GM18861 (cell line): ENCODE results near the gene NCAPG2.
"Not testable (repeated sequence)": the region's sequence is repeated elsewhere in the genome, so short reads cannot be mapped to it uniquely, and the experiment has no call there.

ENCODE experiments used
- ATAC-seq: cut with Tn5 transposase; IDR thresholded peaks from one replicate; pipeline ENCODE4 v1.9.1; 2021; ENCODE audit not compliant: unreplicated experiment

NCAPG2 gene

GRCh38 chr7:158706710-158707590 is 2.3 kb upstream of the NCAPG2 start:
- ATAC-seq = no peak

- ATAC-seq = no peak
Observed at GRCh38 chr7:158706273-158706704, 1.7 kb upstream of the NCAPG2 start.

- no peak for ATAC-seq
Observed at GRCh38 chr7:158705234-158705850, 738 bp upstream of the NCAPG2 start.

- not testable (repeated sequence) for ATAC-seq
Observed at GRCh38 chr7:158703679-158704523, 703 bp downstream of the NCAPG2 start.

DNA sequence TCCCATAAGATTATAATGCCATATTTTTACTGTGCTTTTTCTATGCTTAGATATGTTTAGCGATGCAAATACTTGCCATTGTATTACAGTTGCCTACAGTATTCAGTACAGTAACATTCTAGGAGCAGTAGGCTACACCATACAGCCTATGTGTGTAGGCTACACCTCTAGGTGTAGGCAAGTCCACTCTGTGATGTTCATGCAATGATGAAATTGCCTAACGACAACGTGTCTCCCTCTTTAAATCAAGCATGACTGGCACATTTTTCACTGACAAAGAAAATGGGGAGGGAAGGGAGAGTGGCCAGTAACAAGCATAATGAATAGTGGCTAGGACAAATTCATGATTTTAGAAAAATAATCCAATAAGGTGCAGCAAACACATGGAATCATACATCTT is 1.7 kb downstream of the NCAPG2 start:
- no peak for ATAC-seq

GRCh38 chr7:158702196-158702595 is 2.4 kb downstream of the NCAPG2 start:
- no peak for ATAC-seq

DNA sequence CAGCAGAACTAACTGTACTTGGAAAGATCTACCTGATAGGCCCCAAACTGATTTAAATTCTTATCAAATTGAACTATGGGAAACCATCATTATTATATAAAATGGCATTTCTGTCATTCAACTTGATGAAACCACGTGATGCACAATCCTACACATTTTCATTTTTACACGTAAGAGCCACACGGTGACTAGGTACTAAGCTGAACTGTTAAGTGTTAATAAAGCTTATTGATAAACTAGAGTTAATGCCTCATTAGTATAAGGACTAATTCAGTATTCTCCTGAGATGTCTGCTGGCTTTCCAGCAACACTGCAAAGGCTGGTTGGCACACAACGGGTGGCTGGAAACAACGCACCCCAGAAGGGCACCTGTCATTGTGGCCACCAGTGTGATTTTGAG is 4.6 kb downstream of the NCAPG2 start:
- ATAC-seq = no peak

GRCh38 chr7:158699341-158699740 is 5.3 kb downstream of the NCAPG2 start:
- ATAC-seq = no peak

- ATAC-seq = no peak
Observed at GRCh38 chr7:158698657-158699195, 5.9 kb downstream of the NCAPG2 start.

- not testable (repeated sequence) for ATAC-seq
Observed at GRCh38 chr7:158697597-158697996, 7.0 kb downstream of the NCAPG2 start.

- peak; percentile 91 for ATAC-seq
Observed at GRCh38 chr7:158695726-158696452, 8.7 kb downstream of the NCAPG2 start.

DNA sequence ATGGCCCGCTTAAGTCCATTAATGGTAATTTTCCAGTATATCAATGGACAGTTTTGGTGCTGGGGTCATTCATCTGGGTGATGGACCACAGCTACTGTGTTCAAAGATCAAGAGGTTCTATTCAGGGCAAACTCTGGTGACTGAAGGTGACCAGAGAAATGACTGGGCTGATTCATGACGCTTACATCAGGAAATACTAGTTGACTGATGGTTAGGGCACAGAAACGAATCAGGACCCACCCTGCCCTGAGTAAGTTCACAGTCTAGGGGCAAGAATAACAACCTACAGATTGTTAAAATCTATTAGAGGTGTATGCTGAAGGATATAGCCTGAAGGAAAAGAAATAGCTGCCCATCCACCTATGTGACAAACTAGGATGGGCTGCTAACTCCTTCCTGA is 9.5 kb downstream of the NCAPG2 start:
- ATAC-seq = no peak

DNA sequence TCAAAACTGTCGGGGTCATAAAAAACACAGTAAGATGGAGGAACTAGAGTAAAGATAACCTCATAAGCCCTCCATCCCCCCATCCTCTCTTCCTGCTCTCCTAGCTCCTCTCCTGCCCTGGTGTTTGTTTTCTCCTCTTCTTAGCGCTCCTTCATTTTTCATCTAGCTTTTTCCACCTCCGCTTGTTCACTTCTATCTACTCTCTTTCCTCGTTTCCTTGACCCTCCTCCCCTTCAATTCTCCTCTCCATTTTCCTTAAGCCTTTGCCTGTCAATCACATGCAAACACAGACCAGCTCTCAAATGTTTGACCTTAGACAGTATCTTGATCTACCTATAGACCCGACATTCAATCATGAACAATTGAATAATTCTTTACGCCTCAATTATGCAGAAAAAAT is 10.0 kb downstream of the NCAPG2 start:
- no peak for ATAC-seq

DNA sequence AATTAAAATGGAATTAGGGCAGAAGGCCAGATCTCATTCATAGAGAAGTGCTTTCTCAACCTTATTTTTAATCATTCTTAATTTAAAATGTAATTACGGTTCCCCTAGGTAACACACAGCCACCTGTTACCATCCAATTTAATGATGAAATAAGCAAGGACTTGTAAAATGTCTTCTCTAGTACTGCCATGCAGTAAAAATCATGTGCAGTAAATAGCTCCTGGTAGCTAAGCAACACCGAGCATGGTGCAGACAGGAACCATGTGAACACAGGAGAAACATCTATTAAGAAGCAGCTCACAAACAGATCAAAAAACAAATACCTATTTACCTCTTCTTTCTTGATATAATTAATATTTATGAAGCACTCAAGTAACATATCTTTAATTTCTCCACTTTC is 15.1 kb downstream of the NCAPG2 start:
- ATAC-seq = no peak

DNA sequence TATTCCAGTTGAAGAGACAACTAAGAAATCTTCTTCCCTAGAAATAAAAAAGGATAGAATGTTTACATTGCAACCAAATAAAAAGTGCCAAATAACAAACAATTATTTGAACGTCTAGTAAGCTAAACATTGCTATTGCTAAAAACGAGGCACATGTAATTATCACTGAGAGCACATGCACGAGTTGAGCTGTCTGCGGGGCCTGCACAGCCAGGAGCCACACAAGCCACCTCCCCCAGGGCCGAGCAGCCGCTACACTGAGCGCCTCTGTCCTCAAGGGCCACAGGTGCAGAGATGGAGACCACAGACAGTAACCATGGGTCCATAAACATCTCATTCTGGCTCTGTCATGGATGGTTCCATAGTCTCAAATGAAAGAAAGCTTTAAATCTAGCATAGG is 17.2 kb downstream of the NCAPG2 start:
- ATAC-seq = no peak

GRCh38 chr7:158685693-158686092 is 18.9 kb downstream of the NCAPG2 start:
- no peak for ATAC-seq

GRCh38 chr7:158684329-158684728 is 20.3 kb downstream of the NCAPG2 start:
- ATAC-seq = no peak

- ATAC-seq = no peak
Observed at GRCh38 chr7:158683541-158683940, 21.1 kb downstream of the NCAPG2 start.

- no peak for ATAC-seq
Observed at GRCh38 chr7:158682456-158682855, 22.1 kb downstream of the NCAPG2 start.

GRCh38 chr7:158680754-158681153 is 23.9 kb downstream of the NCAPG2 start:
- no peak for ATAC-seq

GRCh38 chr7:158676906-158677305 is 27.7 kb downstream of the NCAPG2 start:
- ATAC-seq = no peak
